ENCODE results near the gene MARK3. TPM values are rescaled to one million over a fixed set of nuclear protein-coding genes. Genes with fewer than 3 reads are reported as not detected.

The MARK3 gene
- polyA plus RNA-seq, 3 donors = 29.3 to 163 (median 44.7) TPM

- Histone ChIP-seq H3K79me2 (ENCODE audit: insufficient read depth, low read length) (peaks cover 99% of the 10 kb centered on the region), H3K36me3 (replicated peaks in 1 of 2; ENCODE audit: control insufficient read depth in 1 of 2, insufficient read depth in 2 of 2, low read length in 2 of 2) (peaks cover 14 to 41% of the 10 kb centered on the region in 2 donors), H3K4me2 (replicated peaks; ENCODE audit: extremely low read depth, low read length, poor library complexity, severe bottlenecking) (no peak overlapping the region), H3K9me3 (replicated peaks in 1 of 2; ENCODE audit: control insufficient read depth in 1 of 2, insufficient read depth in 1 of 2, low read length in 2 of 2) (no peaks in the 10 kb centered on the region), H3K27me3 (ENCODE audit: control insufficient read depth in 2 of 2, insufficient read depth in 2 of 2, low read length in 2 of 2) (no peaks in the 10 kb centered on the region), H3K4me1 (ENCODE audit: control insufficient read depth in 1 of 2, insufficient read depth in 2 of 2, low read length in 2 of 2) (peaks cover 13 to 26% of the 10 kb centered on the region in 2 donors), H3K27ac (ENCODE audit: low read depth in 1 of 2, low read length in 2 of 2) (no peak overlapping the region), H4K20me1 (ENCODE audit: insufficient read depth, low read length) (peaks cover 96% of the 10 kb centered on the region), H2AFZ (ENCODE audit: insufficient read depth, low read depth, low read length, poor library complexity, severe bottlenecking) (no peak overlapping the region), H3K9ac (ENCODE audit: insufficient read depth, low read length, poor library complexity, severe bottlenecking) (no peak overlapping the region), H3K4me3 (replicated peaks in 1 of 3; ENCODE audit: low read depth in 2 of 3, low read length in 3 of 3) (no peak overlapping the region)
- TF ChIP-seq CTCF (IDR thresholded peaks at IDR 0.05) = no peak
- no peak for DNase-seq
- intact Hi-C loops (cut with micrococcal nuclease) = no loop called here
- H3K27me3 Mint-ChIP-seq (ENCODE audit: low read depth in 3 of 3) = no peaks in the 10 kb centered on the region
- 100% methylated on average over 2 of the region's 3 CpGs for WGBS (ENCODE audit: insufficient coverage)
- H3K27ac Mint-ChIP-seq = no peak overlapping the region
- H3K9me3 Mint-ChIP-seq = peaks cover 0 to 1% (median 0%) of the 10 kb centered on the region in 7 donors
- no peak overlapping the region for H3K4me3 Mint-ChIP-seq
- H3K4me1 Mint-ChIP-seq = peaks cover 23% of the 10 kb centered on the region
- H3K36me3 Mint-ChIP-seq = peaks cover 17 to 23% of the 10 kb centered on the region in 2 donors
These were observed 45.1 kb downstream of the MARK3 start for GRCh38 chr14:103430358-103430757.

GRCh38 chr14:103432627-103433026 lies 47.4 kb downstream of the MARK3 start:
- H3K9me3 ChIP-seq (replicated peaks in 1 of 2; ENCODE audit: control insufficient read depth in 1 of 2, insufficient read depth in 1 of 2, low read length in 2 of 2) = no peaks in the 10 kb centered on the region
- intact Hi-C loops (cut with micrococcal nuclease) = no loop called here
- no peak overlapping the region for H3K4me2 ChIP-seq (replicated peaks; ENCODE audit: extremely low read depth, low read length, poor library complexity, severe bottlenecking)
- peaks cover 0 to 1% (median 0%) of the 10 kb centered on the region in 7 donors for H3K9me3 Mint-ChIP-seq
- peaks cover 16 to 46% of the 10 kb centered on the region in 2 donors for H3K36me3 ChIP-seq (replicated peaks in 1 of 2; ENCODE audit: control insufficient read depth in 1 of 2, insufficient read depth in 2 of 2, low read length in 2 of 2)
- H3K27ac Mint-ChIP-seq = peak overlapping the region in 3 of 7 donors; percentile 20 to 41 (median 26)
- H3K4me1 ChIP-seq (ENCODE audit: control insufficient read depth in 1 of 2, insufficient read depth in 2 of 2, low read length in 2 of 2) = peaks cover 11 to 19% of the 10 kb centered on the region in 2 donors
- peak overlapping the region in 1 of 2 donors; percentile 2 for H3K27ac ChIP-seq (ENCODE audit: low read depth in 1 of 2, low read length in 2 of 2)
- no peak overlapping the region for H3K9ac ChIP-seq (ENCODE audit: insufficient read depth, low read length, poor library complexity, severe bottlenecking)
- no CpG with 5 or more reads among the region's 4 CpGs for WGBS (ENCODE audit: insufficient coverage)
- H2AFZ ChIP-seq (ENCODE audit: insufficient read depth, low read depth, low read length, poor library complexity, severe bottlenecking) = no peak overlapping the region
- no peak for TF ChIP-seq CTCF (IDR thresholded peaks at IDR 0.05)
- DNase-seq = no peak
- H4K20me1 ChIP-seq (ENCODE audit: insufficient read depth, low read length) = peaks cover 97% of the 10 kb centered on the region
- no peaks in the 10 kb centered on the region for H3K27me3 ChIP-seq (ENCODE audit: control insufficient read depth in 2 of 2, insufficient read depth in 2 of 2, low read length in 2 of 2)
- H3K36me3 Mint-ChIP-seq = peaks cover 18 to 32% of the 10 kb centered on the region in 2 donors
- H3K4me3 Mint-ChIP-seq = no peak overlapping the region
- peaks cover 19% of the 10 kb centered on the region for H3K4me1 Mint-ChIP-seq
- H3K79me2 ChIP-seq (ENCODE audit: insufficient read depth, low read length) = peaks cover 98% of the 10 kb centered on the region
- H3K27me3 Mint-ChIP-seq (ENCODE audit: low read depth in 3 of 3) = no peaks in the 10 kb centered on the region
- H3K4me3 ChIP-seq (replicated peaks in 1 of 3; ENCODE audit: low read depth in 2 of 3, low read length in 3 of 3) = no peak overlapping the region

All from CD14-positive monocyte (primary cell).